ENCODE measurements around the gene PLEKHA7. TPM values are rescaled to one million over a fixed set of nuclear protein-coding genes. Genes with fewer than 3 reads are reported as not detected.

Gene PLEKHA7
- total RNA-seq, 1 experiment from 2014 or later = 57.6 TPM

DNA sequence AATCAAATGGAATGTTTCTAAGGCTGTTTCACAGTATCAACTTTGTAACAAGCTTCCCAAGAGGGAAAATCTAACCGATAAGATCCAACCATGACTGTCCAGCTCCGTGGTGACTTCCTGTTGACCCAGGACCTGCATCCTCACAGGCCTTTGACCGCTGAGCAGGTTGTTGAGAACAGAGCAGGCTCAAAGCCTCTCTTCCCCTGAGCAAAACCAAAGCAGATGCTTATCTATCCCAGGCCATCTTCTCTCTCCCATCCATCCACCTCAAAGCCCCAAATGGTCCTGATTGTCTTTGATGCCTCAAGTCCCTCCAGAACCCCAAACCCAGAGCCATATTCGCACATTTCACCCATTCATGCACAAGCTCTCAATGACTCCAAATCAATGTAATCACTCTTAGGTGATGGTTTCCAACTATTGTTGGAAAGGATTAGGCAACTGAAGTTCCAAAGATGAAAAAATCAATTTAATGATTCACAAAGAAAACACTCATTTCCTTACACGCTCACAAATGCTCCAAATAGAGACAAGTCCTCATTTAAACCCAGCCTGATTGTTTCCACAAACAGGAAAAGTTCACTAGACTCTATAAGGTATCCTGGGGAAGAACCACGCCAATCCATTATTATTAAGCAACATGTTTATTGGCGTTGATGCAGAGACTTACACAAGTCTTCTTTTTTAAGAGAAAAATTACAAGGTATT lies 227.0 kb downstream of the PLEKHA7 start:
- Histone ChIP-seq H3K9me3 (no peaks in the 10 kb centered on the region), H3K36me3 (ENCODE audit: control insufficient read depth, insufficient read depth, low read length) (no peaks in the 10 kb centered on the region; the same call in none of the 2 replicates), H3K4me3 (ENCODE audit: low read depth, low read length) (no peak overlapping the region), H3K4me1 (peaks cover 17% of the 10 kb centered on the region), H3K27me3 (replicated peaks; ENCODE audit: control insufficient read depth, insufficient read depth, low read length) (no peaks in the 10 kb centered on the region)
- CTCF ChIA-PET = no interaction called here
- intact Hi-C loops (cut with micrococcal nuclease; ENCODE audit: unreplicated experiment) = no loop called here
- Mint-ChIP-seq H3K9me3 (ENCODE audit: unreplicated experiment) (no peaks in the 10 kb centered on the region), H3K36me3 (ENCODE audit: insufficient read depth, unreplicated experiment) (peaks cover 28% of the 10 kb centered on the region), H3K27me3 (ENCODE audit: insufficient read depth, unreplicated experiment) (no peaks in the 10 kb centered on the region), H3K4me1 (ENCODE audit: low read depth, unreplicated experiment) (peaks cover 15% of the 10 kb centered on the region), H3K4me3 (ENCODE audit: unreplicated experiment) (no peak overlapping the region), H3K27ac (ENCODE audit: unreplicated experiment) (no peak overlapping the region)
- DNase-seq = no peak
- POLR2A ChIA-PET = no interaction called here
- BruUV-seq (replicated peaks) = no TSS peak
- TF ChIP-seq, protein P1, sequence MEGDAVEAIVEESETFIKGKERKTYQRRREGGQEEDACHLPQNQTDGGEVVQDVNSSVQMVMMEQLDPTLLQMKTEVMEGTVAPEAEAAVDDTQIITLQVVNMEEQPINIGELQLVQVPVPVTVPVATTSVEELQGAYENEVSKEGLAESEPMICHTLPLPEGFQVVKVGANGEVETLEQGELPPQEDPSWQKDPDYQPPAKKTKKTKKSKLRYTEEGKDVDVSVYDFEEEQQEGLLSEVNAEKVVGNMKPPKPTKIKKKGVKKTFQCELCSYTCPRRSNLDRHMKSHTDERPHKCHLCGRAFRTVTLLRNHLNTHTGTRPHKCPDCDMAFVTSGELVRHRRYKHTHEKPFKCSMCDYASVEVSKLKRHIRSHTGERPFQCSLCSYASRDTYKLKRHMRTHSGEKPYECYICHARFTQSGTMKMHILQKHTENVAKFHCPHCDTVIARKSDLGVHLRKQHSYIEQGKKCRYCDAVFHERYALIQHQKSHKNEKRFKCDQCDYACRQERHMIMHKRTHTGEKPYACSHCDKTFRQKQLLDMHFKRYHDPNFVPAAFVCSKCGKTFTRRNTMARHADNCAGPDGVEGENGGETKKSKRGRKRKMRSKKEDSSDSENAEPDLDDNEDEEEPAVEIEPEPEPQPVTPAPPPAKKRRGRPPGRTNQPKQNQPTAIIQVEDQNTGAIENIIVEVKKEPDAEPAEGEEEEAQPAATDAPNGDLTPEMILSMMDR (IDR thresholded peaks at IDR 0.05; ENCODE audit: insufficient read depth in 1 of 2, low read depth in 1 of 2, low read length in 1 of 2, severe bottlenecking in 1 of 2, unreplicated experiment in 1 of 2) = no peak

DNA sequence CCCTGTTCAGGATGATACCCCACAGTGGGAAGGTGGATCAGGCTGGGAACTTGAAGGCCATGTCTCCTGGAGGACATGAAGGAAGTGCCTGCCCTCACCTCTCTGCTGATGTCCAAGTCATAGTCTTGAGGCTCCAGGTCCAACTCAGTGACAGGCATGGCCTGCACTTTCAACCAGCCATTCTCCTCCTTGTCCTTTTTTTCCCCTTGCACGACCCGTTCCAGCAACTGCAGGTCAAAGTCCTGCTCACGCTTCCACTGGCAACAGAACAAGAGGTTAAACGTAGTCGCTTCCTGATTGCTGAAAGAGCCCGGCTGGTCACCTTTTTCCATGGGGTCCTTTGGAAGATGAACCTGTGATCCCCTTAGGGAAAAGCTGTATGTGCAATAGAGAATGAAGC lies 228.1 kb downstream of the PLEKHA7 start:
- Histone ChIP-seq H3K4me3 (ENCODE audit: low read depth, low read length) (no peak overlapping the region), H3K27me3 (replicated peaks; ENCODE audit: control insufficient read depth, insufficient read depth, low read length) (no peaks in the 10 kb centered on the region), H3K4me1 (peaks cover 22% of the 10 kb centered on the region), H3K36me3 (ENCODE audit: control insufficient read depth, insufficient read depth, low read length) (no peaks in the 10 kb centered on the region; the same call in none of the 2 replicates), H3K9me3 (no peaks in the 10 kb centered on the region)
- Mint-ChIP-seq H3K4me1 (ENCODE audit: low read depth, unreplicated experiment) (peaks cover 15% of the 10 kb centered on the region), H3K4me3 (ENCODE audit: unreplicated experiment) (no peak overlapping the region), H3K27ac (ENCODE audit: unreplicated experiment) (no peak overlapping the region), H3K27me3 (ENCODE audit: insufficient read depth, unreplicated experiment) (no peaks in the 10 kb centered on the region), H3K36me3 (ENCODE audit: insufficient read depth, unreplicated experiment) (peaks cover 34% of the 10 kb centered on the region), H3K9me3 (ENCODE audit: unreplicated experiment) (no peaks in the 10 kb centered on the region)
- TF ChIP-seq, protein P1 (IDR thresholded peaks at IDR 0.05; ENCODE audit: insufficient read depth in 1 of 2, low read depth in 1 of 2, low read length in 1 of 2, severe bottlenecking in 1 of 2, unreplicated experiment in 1 of 2) = no peak
- no TSS peak for BruUV-seq (replicated peaks)
- DNase-seq = no peak
- ChIA-PET POLR2A (interaction anchor here (0.6 kb wide), 1 partner anchor 91 kb away, joined by 3 read pairs; no protein-coding TSS in a partner anchor), CTCF (interaction anchor here (1.0 to 1.3 kb wide), 4 partner anchors 34 to 292 kb away, joined by 3 to 6 read pairs (median 4); no protein-coding TSS in a partner anchor)
- intact Hi-C loops (cut with micrococcal nuclease; ENCODE audit: unreplicated experiment) = no loop called here

DNA sequence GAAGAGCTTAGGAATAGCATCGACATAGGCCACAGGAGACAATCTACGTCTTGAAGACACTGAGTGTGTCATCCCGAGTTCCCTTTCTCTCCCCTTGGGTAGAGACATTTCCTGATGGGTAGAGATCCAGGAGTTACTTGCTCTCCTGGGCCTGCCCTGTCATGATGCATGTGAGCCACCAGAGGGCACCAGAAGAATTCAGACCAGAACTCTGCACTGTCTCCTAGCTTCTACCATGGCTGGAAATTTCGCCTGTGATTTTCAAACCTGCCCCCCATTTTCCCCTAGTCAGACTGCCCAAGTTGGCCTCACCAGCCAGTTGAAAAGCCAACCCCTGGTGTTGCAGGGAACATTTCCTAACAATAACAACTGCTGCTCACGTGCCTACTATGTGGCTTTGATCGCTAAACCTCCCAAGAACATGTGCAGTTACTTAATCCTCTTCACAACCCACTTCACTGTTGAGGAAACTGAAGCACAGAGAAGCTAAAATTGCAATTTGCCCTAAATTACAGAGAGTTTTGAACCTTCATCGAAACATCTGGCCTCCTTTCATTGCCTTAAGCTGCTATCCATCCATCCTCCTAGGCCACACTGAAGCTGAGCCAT lies 228.6 kb downstream of the PLEKHA7 start:
- CTCF ChIA-PET = interaction anchor here (0.6 to 1.3 kb wide), 6 partner anchors 12 to 293 kb away, joined by 3 to 6 read pairs (median 4); no protein-coding TSS in a partner anchor
- POLR2A ChIA-PET = no interaction called here
- H3K36me3 ChIP-seq (ENCODE audit: control insufficient read depth, insufficient read depth, low read length) = no peaks in the 10 kb centered on the region; the same call in none of the 2 replicates
- no peak overlapping the region for H3K4me3 ChIP-seq (ENCODE audit: low read depth, low read length)
- Mint-ChIP-seq H3K9me3 (ENCODE audit: unreplicated experiment) (no peaks in the 10 kb centered on the region), H3K4me1 (ENCODE audit: low read depth, unreplicated experiment) (peaks cover 15% of the 10 kb centered on the region), H3K27ac (ENCODE audit: unreplicated experiment) (no peak overlapping the region), H3K27me3 (ENCODE audit: insufficient read depth, unreplicated experiment) (no peaks in the 10 kb centered on the region), H3K36me3 (ENCODE audit: insufficient read depth, unreplicated experiment) (peaks cover 34% of the 10 kb centered on the region), H3K4me3 (ENCODE audit: unreplicated experiment) (no peak overlapping the region)
- DNase-seq = peak; percentile 66 to 76
- TF ChIP-seq, protein P1 (IDR thresholded peaks at IDR 0.05; ENCODE audit: insufficient read depth in 1 of 2, low read depth in 1 of 2, low read length in 1 of 2, severe bottlenecking in 1 of 2, unreplicated experiment in 1 of 2) = peak; percentile 89 to 92
- no peaks in the 10 kb centered on the region for H3K9me3 ChIP-seq
- intact Hi-C loops (cut with micrococcal nuclease; ENCODE audit: unreplicated experiment) = loop anchor here (2.0 kb wide), 1 partner anchor 277 kb away; no protein-coding TSS in a partner anchor
- BruUV-seq (replicated peaks) = no TSS peak
- no peaks in the 10 kb centered on the region for H3K27me3 ChIP-seq (replicated peaks; ENCODE audit: control insufficient read depth, insufficient read depth, low read length)
- peaks cover 22% of the 10 kb centered on the region for H3K4me1 ChIP-seq

Data from Caco-2 (cell line).